CD4-positive, alpha-beta T cell treated with Interleukin-21 for 1 hour (primary cell): Measurements from ENCODE around the gene MCC.

ENCODE experiments used
- DNase-seq: peaks from one replicate; pipeline ENCODE4 v3.0.0-alpha.2; 2020

Gene MCC

GRCh38 chr5:113193311-113193978 lies 294.8 kb downstream of the MCC start:
- no peak for DNase-seq

DNA sequence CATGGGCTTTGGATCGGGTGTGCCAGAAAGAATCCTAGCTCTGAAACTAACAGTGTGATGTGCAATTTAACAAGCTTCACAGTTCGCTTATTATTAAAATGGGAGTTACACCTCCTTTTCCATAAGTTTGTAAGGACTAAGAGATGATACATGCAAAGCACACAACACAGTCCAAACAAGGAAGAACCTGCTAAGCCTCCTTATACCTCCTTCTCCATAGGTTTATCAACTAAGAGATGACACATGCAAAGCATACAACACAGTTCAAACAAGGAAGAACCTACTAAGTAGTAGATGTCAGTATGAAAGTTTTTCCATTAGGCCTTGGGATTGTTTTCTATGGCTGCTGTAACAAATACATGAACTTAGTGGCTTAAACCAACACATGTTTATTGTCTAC lies 295.7 kb downstream of the MCC start:
- no peak for DNase-seq

- DNase-seq: no peak
These were observed 297.9 kb downstream of the MCC start for GRCh38 chr5:113190347-113190746.

DNA sequence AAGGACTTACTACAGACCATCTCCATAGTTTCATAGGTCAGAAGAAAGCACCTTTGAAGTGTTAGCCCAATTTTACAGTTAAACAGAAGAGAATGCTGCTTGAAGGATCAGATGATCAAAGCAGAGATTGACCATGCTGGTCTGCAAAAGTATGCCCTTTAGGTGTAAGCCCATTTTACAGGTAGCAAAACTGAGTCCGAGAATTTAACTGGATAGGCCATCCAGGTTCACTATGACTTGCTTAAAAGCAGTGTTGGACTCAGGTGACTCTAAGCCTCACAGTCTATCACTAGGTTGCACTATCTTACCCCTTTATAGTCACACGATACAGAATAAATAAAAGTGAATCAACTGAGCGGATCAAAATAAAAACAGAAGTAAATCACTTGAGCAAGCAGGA lies 299.0 kb downstream of the MCC start:
- no peak for DNase-seq

- DNase-seq: no peak
These were observed 299.8 kb downstream of the MCC start for GRCh38 chr5:113188436-113188835.

- no peak for DNase-seq
These were observed 300.3 kb downstream of the MCC start for GRCh38 chr5:113187906-113188305.

DNA sequence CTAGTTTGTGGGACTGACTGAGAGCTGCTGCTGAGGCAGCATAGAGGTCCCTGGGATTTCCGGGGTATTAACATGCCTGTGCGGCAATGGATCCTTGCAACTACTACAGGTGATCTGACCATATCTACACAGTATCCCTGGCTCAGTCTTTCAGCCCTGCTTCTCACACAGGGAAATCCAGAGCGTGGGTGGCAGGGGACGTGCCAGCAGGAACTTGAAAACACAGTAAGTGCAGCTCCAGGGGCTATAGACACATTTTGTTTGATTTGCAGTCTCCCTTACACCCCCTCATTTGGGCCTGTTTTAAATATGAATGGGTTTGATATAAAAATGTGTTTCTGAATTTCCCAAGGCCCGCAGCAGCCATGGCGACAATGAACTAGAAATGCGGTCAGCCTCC lies 302.2 kb downstream of the MCC start:
- no peak for DNase-seq

- no peak for DNase-seq
These were observed 304.6 kb downstream of the MCC start for GRCh38 chr5:113183694-113184093.

GRCh38 chr5:113182658-113183344 lies 305.5 kb downstream of the MCC start:
- DNase-seq: no peak

DNA sequence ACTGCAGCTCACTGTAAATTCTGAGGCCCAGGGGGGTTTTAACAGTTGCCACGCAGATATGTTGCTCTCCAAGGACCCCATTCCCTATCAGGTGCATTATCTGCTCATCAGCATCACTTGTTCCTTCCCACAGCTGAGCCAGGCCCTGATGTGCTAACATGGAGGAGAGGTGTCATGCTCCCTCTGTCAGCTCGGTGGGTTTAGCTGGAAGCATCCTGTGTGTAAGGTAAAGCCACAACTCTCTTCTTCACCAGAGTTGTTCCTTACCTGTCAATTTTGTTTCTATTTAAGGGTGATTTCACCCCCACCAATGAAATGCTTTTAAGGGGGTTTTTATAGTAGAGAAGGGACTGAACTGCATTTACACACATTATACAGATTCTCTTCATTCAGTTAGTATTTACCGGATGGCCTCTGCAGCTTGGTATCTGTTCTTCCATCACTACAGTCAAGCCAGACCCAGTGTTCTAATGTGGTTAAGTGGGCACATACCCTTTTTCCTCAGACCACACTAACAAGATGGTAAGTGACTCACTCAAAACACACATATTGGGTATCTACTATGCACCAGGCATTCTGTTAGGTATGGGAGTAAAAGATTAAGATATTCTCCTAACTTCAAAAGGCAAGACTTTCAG lies 306.3 kb downstream of the MCC start:
- no peak for DNase-seq

GRCh38 chr5:113181409-113181808 lies 306.8 kb downstream of the MCC start:
- DNase-seq: no peak

GRCh38 chr5:113179156-113179555 lies 309.1 kb downstream of the MCC start:
- DNase-seq: no peak

DNA sequence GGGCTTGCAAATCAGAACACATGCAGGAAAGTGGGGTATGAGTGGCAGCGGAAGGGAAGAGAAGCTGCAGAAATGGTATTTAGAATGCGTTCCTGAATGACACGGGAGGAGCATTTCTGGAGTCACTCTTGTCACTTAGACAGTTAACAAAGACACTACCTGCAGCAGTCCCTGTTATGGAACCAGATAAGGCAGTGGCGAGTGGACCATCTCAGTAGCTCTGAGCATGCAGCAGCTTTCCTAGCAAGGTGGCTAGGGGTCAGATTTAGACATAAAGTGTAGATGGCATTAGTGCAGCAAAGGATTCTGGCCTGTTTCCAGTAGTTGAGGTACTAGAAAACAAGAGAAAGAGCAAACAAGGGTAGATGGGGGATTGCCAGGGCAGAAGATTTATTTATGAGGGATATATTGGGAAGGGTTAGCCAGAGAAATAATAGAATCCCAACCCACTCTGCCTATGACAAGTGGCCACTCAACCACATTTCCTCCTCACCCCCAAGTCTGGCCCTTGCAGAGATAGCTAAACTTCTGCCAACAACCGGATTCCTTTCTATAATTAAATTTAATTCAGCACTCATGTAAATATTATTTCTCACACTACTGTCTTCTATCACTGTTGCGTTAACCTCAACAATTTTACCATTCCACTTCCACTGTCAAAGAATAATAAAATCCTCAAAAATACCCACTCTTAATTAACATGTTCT lies 310.0 kb downstream of the MCC start:
- no peak for DNase-seq

DNA sequence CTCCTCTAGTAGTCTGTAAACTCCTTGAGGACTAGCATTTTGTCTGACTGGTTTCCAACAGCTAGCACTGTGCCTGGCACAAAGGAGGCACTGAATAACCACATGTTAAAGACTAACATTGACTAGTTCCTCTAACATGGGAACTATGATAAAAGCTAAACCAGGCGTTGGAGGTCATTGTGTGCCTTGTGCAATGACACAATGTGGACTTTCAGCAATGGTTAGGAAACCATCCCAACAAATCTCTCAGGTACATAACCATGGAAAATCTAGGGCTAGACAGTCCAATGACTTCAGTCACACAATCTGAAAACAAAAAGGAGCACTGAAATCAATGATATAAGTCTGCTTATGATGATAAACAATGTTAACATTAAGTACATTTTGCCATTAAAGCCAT lies 311.0 kb downstream of the MCC start:
- no peak for DNase-seq

- DNase-seq: no peak
These were observed 311.5 kb downstream of the MCC start for GRCh38 chr5:113176734-113177133.

DNA sequence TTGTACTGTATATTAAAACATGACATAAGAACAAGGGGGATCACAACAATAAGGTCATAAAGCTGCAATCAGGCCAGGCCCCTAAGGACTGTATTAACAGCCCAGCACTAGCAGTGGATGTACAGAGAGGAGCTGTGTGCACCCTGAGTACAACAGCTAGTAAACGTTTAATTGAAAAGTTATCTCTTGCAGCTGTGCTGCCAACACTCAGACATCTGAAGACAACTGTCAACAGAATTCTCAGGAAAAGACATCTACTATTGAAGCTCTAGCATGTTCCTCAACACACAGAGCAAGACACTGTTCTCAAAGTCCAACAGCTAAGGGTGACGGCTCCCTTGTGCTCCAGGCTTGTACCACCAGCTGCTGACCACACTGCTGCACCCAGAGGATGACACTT lies 312.1 kb downstream of the MCC start:
- DNase-seq: no peak

GRCh38 chr5:113172231-113172826 lies 315.9 kb downstream of the MCC start:
- DNase-seq: no peak

DNA sequence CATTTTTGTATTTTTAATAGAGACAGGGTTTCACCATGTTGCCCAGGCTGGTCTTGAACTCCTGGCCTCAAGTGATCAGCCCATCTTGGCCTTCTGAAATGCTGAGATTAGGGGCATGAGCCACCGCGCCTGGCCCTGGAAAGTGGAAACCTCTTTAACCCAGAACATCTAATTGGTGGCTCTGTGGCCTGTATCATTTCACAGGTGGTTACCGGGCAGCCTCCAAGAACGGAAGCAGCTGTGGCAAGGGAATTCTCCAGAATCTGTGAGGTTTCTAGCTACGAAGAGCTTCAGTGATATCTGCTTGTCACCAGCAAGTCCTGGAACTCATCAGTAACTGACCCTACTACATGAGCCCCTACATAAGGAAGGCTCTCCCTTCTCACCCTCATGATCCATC lies 316.7 kb downstream of the MCC start:
- DNase-seq: no peak

- DNase-seq: no peak
These were observed 317.5 kb downstream of the MCC start for GRCh38 chr5:113170707-113171106.

DNA sequence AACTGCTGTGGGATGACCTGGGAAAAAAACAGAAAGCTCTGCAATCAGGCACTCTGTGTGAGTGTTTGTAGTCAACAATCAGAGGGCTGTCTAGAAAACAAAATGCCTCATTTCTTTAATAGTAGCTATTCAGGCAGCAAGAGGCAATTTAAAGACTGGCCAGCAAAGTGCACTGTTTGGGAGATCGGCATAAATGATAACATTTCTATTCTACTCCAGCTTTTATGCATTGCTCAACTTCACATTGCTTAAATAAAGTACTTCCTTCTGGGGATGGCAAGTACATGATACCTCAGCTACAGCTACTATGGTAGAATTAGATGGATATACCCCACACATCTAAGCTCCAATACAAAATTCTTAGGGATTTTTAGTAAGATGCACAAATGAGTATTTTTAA lies 318.5 kb downstream of the MCC start:
- no peak for DNase-seq

GRCh38 chr5:113167985-113168384 lies 320.3 kb downstream of the MCC start:
- no peak for DNase-seq

GRCh38 chr5:113166852-113167366 lies 321.3 kb downstream of the MCC start:
- DNase-seq: no peak

GRCh38 chr5:113166261-113166660 lies 322.0 kb downstream of the MCC start:
- no peak for DNase-seq
